AG08395 (cell line): Measurements from ENCODE around the gene CTCF.

ENCODE experiments used
- DNase-seq: peaks from one replicate; pipeline ENCODE4 v3.0.0; 2012; ENCODE audit warnings: mixed read lengths, low spot score

The CTCF gene

DNA sequence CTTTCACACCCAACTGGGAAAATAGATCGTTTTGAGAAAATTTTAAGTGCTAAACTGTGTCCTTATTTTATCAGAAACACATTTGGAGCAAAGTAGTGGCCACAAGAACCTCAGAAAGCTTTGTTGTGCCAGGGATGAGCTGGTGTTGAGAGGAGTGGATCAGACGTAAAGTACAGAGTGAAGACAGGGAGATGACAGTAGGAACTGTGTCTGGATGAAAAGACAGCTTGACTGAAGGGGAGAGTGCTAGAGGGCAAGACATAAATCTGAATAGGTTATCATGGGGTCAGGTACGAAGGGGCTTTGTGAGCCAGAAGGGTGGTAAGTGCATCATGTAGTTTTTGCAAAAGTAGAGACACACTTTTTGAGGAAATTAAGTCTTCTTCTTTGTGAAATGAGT lies 43.3 kb downstream of the CTCF start:
- no peak for DNase-seq

GRCh38 chr16:67606632-67607031 lies 44.3 kb downstream of the CTCF start:
- no peak for DNase-seq

GRCh38 chr16:67608364-67608763 lies 46.0 kb downstream of the CTCF start:
- no peak for DNase-seq

DNA sequence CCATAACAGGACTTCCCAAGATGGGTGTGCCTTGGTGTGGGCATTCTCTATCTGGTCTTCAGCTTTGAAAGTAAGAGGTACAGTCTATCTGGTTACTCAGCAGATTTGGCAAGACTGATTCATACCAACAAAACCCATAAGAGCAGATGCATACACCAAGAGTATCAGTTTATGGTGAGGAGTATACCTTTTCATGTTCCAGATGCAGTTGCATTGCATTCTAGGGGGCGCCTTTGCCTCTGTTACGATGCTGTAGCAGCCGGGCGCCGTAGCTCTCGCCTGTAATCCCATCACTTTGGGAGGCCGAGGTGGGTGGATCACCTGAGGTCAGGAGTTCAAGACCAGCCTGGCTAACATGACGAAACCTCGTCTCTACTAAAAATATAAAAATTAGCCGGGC lies 51.5 kb downstream of the CTCF start:
- no peak for DNase-seq

GRCh38 chr16:67628216-67628615 lies 65.9 kb downstream of the CTCF start:
- DNase-seq, result no peak

DNA sequence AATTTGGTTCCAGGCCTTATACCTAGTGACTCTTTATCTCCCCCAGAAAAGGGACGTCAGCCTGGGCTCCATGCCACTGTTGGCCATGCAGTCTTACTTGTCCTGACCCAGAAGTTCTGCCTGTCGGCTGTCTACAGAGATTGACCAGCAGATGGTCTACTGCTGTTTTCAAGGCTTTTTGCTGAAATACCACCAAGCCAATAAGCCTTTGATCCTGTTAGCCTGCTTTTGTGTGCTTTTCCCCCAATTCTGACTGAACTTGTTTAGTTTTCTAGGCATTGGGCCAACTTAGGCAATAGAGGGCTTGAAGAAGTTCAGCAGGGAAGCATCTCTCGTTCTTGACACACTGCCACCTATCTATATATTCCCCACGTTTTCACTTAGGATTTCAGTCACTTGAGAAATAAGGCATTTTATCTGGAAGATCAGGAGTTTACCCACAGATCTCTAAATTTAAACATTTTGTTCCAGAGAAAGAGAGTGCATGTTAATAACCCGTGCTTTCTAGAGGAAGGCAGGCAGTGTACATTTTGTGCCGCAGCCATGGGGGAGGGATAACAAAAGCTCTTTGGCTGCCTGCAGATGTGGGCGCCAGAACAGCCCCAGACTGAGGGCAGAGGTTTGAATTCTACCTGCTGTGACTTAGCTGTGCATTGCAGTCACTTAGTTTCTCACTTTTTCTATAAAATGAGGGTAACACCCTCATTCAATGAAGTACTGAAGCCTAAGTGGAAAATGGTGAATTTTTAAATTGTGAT lies 70.3 kb downstream of the CTCF start:
- no peak for DNase-seq

- no peak for DNase-seq
Observed at GRCh38 chr16:67636713-67637112, 74.4 kb downstream of the CTCF start.

DNA sequence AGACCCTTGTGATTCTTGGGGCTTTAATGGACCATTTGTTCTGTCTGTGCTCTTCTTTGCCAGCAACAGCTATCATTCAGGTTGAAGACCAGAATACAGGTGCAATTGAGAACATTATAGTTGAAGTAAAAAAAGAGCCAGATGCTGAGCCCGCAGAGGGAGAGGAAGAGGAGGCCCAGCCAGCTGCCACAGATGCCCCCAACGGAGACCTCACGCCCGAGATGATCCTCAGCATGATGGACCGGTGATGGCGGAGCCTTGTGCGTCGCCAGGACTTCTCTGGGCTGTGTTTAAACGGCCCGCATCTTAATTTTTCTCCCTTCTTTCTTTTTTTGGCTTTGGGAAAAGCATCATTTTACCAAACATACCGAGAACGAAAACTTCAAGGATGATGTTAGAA lies 75.3 kb downstream of the CTCF start:
- no peak for DNase-seq

- peak; percentile 57 for DNase-seq
Observed at GRCh38 chr16:67641779-67642708, 79.7 kb downstream of the CTCF start.

- DNase-seq, result no peak
Observed at GRCh38 chr16:67644038-67644437, 81.7 kb downstream of the CTCF start.

DNA sequence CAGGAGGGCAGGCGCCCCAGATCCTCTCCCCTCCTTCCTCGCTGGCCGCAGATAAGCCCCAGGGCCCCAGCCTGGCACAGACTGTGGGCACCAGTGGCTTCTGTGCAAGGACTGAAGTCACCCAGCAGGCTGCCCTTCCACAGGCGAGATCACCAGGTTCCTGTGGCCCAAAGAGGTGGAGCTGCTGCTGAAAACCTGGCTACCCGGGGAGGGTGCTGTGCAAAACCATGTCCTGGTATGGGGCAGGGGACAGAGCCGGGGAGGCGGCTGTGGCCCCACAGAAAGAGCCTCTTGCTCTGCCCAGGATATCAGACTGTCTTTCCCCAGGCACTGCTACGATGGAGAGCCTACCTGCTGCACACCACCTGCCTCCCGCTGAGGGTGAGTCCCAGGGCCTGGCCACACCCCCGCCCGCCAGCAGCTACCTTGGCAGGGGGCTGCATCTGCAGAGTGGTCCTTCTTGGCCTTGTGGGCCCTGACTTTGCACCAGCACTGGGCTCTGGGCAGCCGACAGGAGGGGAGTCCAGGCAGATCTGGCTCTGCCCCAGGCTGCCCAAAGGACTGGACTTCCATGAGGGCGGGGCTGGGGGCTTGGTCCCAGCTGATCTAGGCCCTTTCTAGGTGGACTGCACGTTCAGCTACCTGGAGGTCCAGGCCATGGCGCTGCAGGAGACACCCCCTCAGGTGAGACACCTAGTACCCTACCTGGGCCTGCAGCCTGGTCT lies 83.2 kb downstream of the CTCF start:
- DNase-seq, result no peak

- DNase-seq, result no peak
Observed at GRCh38 chr16:67647111-67647651, 84.9 kb downstream of the CTCF start.

DNA sequence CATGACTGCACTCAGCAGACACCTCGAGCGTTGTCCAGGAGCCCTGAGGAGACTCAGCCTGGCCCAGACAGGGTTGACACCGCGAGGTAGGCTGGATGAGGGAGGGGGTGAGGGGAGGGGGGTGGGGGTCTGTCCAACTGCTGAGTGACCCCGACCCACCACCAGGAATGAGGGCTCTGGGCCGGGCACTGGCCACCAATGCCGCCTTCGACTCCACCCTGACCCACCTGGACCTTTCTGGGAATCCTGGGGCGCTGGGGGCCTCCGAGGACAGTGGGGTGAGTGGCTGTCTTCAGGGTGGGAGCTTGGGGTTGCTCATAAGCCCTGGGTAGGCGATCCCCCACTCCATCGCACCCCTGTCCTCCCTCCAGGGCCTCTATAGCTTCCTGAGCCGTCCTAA lies 85.4 kb downstream of the CTCF start:
- DNase-seq, result no peak

DNA sequence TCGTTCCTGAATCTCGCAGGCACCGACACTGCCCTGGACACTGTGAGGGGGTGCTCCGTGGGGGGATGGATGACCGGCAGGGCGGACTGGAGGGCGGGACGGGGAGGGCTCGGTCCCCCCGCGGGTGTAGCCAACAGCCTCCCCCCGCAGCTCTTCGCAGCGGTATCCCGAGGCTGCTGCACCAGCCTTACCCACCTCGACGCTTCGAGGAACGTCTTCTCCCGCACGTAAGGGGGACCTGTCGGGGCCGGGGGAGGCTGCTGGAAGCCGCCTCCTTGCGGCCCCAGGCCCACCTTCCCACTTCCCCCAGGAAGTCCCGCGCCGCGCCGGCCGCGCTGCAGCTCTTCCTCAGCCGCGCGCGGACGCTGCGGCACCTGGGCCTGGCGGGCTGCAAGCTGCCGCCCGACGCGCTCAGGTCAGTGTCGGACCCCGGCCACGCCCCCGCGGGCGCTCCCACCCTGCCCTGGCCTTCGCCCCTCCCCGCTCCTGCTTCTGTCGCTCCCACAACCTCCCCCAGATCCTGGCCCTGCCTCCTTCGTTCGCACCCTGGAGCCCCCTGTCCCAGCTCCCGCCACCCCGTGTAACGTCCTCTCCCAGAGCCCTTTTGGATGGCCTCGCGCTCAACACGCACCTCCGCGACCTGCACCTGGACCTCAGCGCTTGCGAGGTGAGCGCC lies 85.9 kb downstream of the CTCF start:
- DNase-seq, result no peak

DNA sequence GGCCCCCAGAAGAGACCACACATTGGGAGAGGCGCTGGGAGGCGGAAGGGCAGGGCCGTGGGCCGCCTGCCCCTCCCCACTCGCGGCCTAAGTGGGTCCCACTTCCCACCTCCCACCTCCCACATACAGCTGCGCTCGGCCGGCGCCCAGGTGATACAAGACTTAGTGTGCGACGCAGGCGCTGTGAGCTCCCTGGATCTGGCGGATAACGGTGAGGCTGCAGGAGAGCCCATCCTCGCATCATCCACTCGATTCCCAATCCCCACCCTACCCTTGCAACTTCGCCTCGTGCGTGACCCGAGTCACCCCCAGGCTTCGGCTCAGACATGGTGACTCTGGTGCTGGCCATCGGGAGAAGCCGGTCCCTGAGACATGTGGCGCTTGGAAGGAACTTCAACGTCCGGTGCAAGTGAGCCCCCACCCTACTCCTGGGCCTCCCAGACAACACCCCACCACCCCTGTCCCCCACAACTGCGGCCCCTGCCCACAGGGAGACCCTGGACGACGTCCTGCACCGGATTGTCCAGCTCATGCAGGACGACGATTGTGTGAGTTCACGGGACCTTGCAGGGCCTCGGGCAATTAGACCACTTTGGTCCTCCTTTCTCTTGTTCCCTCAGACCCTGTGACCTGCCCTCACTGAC lies 86.6 kb downstream of the CTCF start:
- DNase-seq, result no peak

- DNase-seq, result no peak
Observed at GRCh38 chr16:67649494-67649931, 87.2 kb downstream of the CTCF start.

- no peak for DNase-seq
Observed at GRCh38 chr16:67650023-67650422, 87.7 kb downstream of the CTCF start.

- DNase-seq, result no peak
Observed at GRCh38 chr16:67651039-67651438, 88.7 kb downstream of the CTCF start.

DNA sequence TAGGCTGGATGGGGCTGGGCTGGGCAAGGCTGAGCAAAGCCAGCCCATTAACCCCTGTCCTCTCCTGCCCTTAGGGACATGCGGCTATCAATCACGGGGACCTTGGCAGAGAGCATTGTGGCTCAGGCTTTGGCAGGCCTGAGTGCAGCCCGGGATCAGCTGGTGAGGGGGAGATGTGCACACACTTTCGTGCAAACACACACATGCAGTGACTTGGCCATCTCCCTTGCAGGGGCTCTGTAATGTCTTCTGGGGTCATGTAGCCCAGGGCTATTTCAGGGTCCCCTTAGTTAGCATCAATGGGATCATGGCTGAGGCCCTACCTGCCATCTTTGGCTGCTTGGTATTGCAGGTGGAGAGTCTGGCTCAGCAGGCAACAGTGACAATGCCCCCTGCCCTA lies 89.5 kb downstream of the CTCF start:
- DNase-seq, result no peak

GRCh38 chr16:67652578-67653127 lies 90.3 kb downstream of the CTCF start:
- DNase-seq, result peak; percentile 49
